Keratinocyte (primary cell): ENCODE data around the gene STARD3.

Experiments
- EZH2 ChIP-seq: IDR thresholded peaks from one replicate; pipeline ENCODE4 v1.6.1; 2012; ENCODE audit warnings: inconsistent platforms, mild to moderate bottlenecking, low read length, moderate library complexity
- TF ChIP-seq, protein P1 (sequence below), 3 experiments: IDR thresholded peaks in 1 of 3; conservative IDR thresholded peaks in 1 of 3; optimal IDR thresholded peaks in 1 of 3; 2 replicates in 2 of 3; 3 replicates in 1 of 3; pipeline versions ENCODE3 to v1.5.1; 2011; ENCODE audit warnings: low read length in 3 of 3, mild to moderate bottlenecking in 3 of 3, moderate library complexity in 2 of 3, control low read depth in 1 of 3, inconsistent platforms in 1 of 3; ENCODE audit not compliant: insufficient read depth in 2 of 3; ENCODE audit errors: extremely low read depth in 1 of 3

DNA sequence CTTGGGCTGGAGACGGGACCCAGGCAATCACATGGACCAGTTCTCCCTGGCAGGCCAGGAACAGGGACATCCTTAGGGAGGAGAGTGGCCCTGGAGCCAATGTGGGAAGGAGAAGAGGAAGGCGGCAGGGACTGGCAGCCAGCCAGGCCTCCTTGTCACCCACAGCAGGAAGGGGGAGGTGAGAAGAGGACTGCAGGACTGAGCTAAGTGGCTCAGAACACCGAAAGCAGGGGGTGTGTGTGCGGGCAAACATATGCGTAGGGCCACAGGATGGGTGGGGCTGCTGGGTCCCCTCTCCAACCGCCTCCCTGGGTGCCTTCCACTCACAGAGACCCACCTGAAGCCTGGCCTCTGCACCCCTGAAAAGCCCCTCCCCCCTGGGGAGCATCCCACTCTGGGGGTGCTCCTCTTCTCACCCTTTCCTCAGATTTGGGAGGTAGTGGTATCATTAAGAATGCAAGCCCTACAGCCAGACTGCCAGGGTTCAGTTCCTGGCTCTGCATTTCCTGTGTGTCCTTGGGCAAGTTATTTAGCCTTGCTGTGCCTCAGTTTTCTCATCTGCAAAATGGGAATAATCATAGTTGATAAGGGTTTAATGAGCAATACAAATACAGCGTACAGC lies 39.4 kb downstream of the STARD3 start:
- no peak for TF ChIP-seq EZH2
- TF ChIP-seq, protein P1, sequence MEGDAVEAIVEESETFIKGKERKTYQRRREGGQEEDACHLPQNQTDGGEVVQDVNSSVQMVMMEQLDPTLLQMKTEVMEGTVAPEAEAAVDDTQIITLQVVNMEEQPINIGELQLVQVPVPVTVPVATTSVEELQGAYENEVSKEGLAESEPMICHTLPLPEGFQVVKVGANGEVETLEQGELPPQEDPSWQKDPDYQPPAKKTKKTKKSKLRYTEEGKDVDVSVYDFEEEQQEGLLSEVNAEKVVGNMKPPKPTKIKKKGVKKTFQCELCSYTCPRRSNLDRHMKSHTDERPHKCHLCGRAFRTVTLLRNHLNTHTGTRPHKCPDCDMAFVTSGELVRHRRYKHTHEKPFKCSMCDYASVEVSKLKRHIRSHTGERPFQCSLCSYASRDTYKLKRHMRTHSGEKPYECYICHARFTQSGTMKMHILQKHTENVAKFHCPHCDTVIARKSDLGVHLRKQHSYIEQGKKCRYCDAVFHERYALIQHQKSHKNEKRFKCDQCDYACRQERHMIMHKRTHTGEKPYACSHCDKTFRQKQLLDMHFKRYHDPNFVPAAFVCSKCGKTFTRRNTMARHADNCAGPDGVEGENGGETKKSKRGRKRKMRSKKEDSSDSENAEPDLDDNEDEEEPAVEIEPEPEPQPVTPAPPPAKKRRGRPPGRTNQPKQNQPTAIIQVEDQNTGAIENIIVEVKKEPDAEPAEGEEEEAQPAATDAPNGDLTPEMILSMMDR (optimal IDR thresholded peaks at IDR 0.05 in 1 of 3, IDR thresholded peaks at IDR 0.05 in 1 of 3, conservative IDR thresholded peaks at IDR 0.05 in 1 of 3; ENCODE audit: extremely low read depth in 1 of 3, insufficient read depth in 2 of 3, low read length in 3 of 3): no peak
